Endothelial cell of umbilical vein (primary cell): ENCODE measurements around the gene HDAC8. TPM values are rescaled to one million over a fixed set of nuclear protein-coding genes. Genes with fewer than 3 reads are reported as not detected.

Experiments used
- BruUV-seq: library from RNA; stranded (reverse); fragments of 400-500 nt; replicated peaks from 2 replicates; lab custom pipeline; 2021; lab: Mats Ljungman, UMichigan
- CTCF ChIA-PET: fragments of 300-600, 350-600 bp; sonication (Branson Sonifier 250); formaldehyde crosslinking; loops from one replicate; lab custom pipeline; 2021; ENCODE audit warnings: antibody characterized with exemption, inconsistent platforms; lab: Charles Lee
- POLR2A ChIA-PET: fragments of 300-600, 350-600 bp; sonication (Branson Sonifier 250); formaldehyde crosslinking; loops from one replicate; lab custom pipeline; 2021; ENCODE audit warnings: antibody characterized with exemption, inconsistent platforms; lab: Charles Lee
- DNase-seq: peaks from one replicate; pipeline ENCODE4 v3.0.0-alpha.2; 2011; ENCODE audit warnings: low read depth, low spot score
- FAIRE-seq: peaks from 2 replicates; lab custom pipeline; 2011; peaks lifted over from hg19 to GRCh38; lab: Jason Lieb, UNC
- H2AFZ ChIP-seq: 2 replicates; pipeline ENCODE4 v1.6.0; 2012; ENCODE audit warnings: low read depth, low read length, control low read depth, inconsistent platforms
- H3K27ac ChIP-seq: 2 replicates; pipeline ENCODE4 v1.5.1; 2011; ENCODE audit warnings: low read depth, mild to moderate bottlenecking, control low read depth, low read length, moderate library complexity; ENCODE audit not compliant: insufficient read depth
- H3K27me3 ChIP-seq, 2 experiments: 2 replicates each; pipeline versions ENCODE4 v1.6.0 to v1.6.1; 2011; ENCODE audit warnings: low read length in 2 of 2, mixed read lengths in 1 of 2; ENCODE audit not compliant: control insufficient read depth in 2 of 2, insufficient read depth in 2 of 2
- H3K36me3 ChIP-seq, 2 experiments: 2 replicates in 1 of 2; 3 replicates in 1 of 2; pipeline ENCODE4 v1.5.1; 2011; ENCODE audit warnings: low read length in 2 of 2, mild to moderate bottlenecking in 1 of 2, moderate library complexity in 1 of 2; ENCODE audit not compliant: control insufficient read depth in 2 of 2, insufficient read depth in 2 of 2; ENCODE audit errors: extremely low read depth in 1 of 2
- H3K4me1 ChIP-seq: 3 replicates; pipeline ENCODE4 v1.5.1; 2011; ENCODE audit warnings: mild to moderate bottlenecking, low read length; ENCODE audit not compliant: control insufficient read depth, insufficient read depth; ENCODE audit errors: extremely low read depth
- H3K4me2 ChIP-seq: 2 replicates; pipeline ENCODE4 v1.6.1; 2011; ENCODE audit warnings: low read length, control low read depth, mixed read lengths; ENCODE audit not compliant: insufficient read depth
- H3K4me3 ChIP-seq, 3 experiments: fragments of 200-600 bp in 1 of 3; sonication (generic), shearing (Covaris generic) in 1 of 3; replicated peaks in 1 of 3; 2 replicates each; pipeline ENCODE4 v1.5.1; 2011 to 2016; ENCODE audit warnings: control low read depth in 3 of 3, low read length in 3 of 3, mild to moderate bottlenecking in 2 of 3, inconsistent platforms in 1 of 3, low read depth in 1 of 3, moderate library complexity in 1 of 3; ENCODE audit not compliant: insufficient read depth in 1 of 3
- H3K79me2 ChIP-seq: 2 replicates; pipeline ENCODE4 v1.6.0; 2012; ENCODE audit warnings: low read length, inconsistent platforms; ENCODE audit not compliant: control insufficient read depth, insufficient read depth
- H3K9ac ChIP-seq: replicated peaks from 2 replicates; pipeline ENCODE3; 2011; ENCODE audit warnings: low read length, control low read depth; ENCODE audit not compliant: insufficient read depth; ENCODE audit errors: extremely low read depth
- H3K9me1 ChIP-seq: replicated peaks from 3 replicates; pipeline ENCODE4 v1.6.0; 2011; ENCODE audit warnings: mild to moderate bottlenecking, low read length; ENCODE audit not compliant: control insufficient read depth, insufficient read depth; ENCODE audit errors: extremely low read depth
- H3K9me3 ChIP-seq: replicated peaks from 2 replicates; pipeline ENCODE4 v1.5.1; 2012; ENCODE audit warnings: low read length, inconsistent platforms; ENCODE audit not compliant: control insufficient read depth, insufficient read depth
- H4K20me1 ChIP-seq: replicated peaks from 2 replicates; pipeline ENCODE3; 2011; ENCODE audit warnings: mild to moderate bottlenecking, low read length; ENCODE audit not compliant: control insufficient read depth, insufficient read depth; ENCODE audit errors: extremely low read depth
- CTCF ChIP-seq, 2 donors: IDR thresholded peaks; 1 replicate in 1 of 2; 2 replicates in 1 of 2; pipeline ENCODE4 v1.5.1; 2011; ENCODE audit warnings: low read length in 2 of 2, mild to moderate bottlenecking in 2 of 2, moderate library complexity in 2 of 2, control low read depth in 1 of 2, inconsistent platforms in 1 of 2, low read depth in 1 of 2; ENCODE audit not compliant: insufficient read depth in 1 of 2; ENCODE audit errors: extremely low read depth in 1 of 2
- EZH2 ChIP-seq: IDR thresholded peaks from 2 replicates; pipeline ENCODE4 v1.6.1; 2012; ENCODE audit warnings: borderline replicate concordance, low read depth, mild to moderate bottlenecking, moderate library complexity, low read length, inconsistent platforms; ENCODE audit not compliant: severe bottlenecking
- FOS ChIP-seq: IDR thresholded peaks from 2 replicates; pipeline ENCODE4 v1.6.1; 2011; ENCODE audit warnings: mild to moderate bottlenecking, low read length, moderate library complexity, borderline replicate concordance; ENCODE audit not compliant: insufficient read depth
- GATA2 ChIP-seq: IDR thresholded peaks from 2 replicates; pipeline ENCODE4 v1.7.0; 2011; ENCODE audit warnings: low read depth, mild to moderate bottlenecking, moderate library complexity, mixed read lengths, low read length; ENCODE audit not compliant: insufficient read length, insufficient read depth
- JUN ChIP-seq: IDR thresholded peaks from 2 replicates; pipeline ENCODE4 v1.6.1; 2011; ENCODE audit warnings: borderline replicate concordance, low read depth; ENCODE audit not compliant: insufficient read length, insufficient read depth
- MAX ChIP-seq: IDR thresholded peaks from 2 replicates; pipeline ENCODE4 v1.6.1; 2011; ENCODE audit not compliant: insufficient read depth, insufficient read length
- MYC ChIP-seq: IDR thresholded peaks from one replicate; pipeline ENCODE4 v1.6.1; 2011; ENCODE audit warnings: mild to moderate bottlenecking, low read depth, low read length
- POLR2A ChIP-seq: IDR thresholded peaks from 2 replicates; pipeline ENCODE4 v1.6.1; 2012; ENCODE audit warnings: low read depth, mild to moderate bottlenecking, control low read depth, low read length
- POLR2AphosphoS5 ChIP-seq: IDR thresholded peaks from 2 replicates; pipeline ENCODE4 v1.6.1; 2012; ENCODE audit warnings: low read depth, mild to moderate bottlenecking, control low read depth, low read length, moderate library complexity; ENCODE audit not compliant: insufficient read depth
- dilution Hi-C: fragments of 300-500 bp; cut with MboI; formaldehyde crosslinking; loops from one replicate; pipeline ENCODE4 v1.15.0; 2019; ENCODE audit warnings: low sequenced_read_pairs; ENCODE audit not compliant: extremely low pct_ligation_motif_present
- intact Hi-C: fragments of 100-400 bp; cut with micrococcal nuclease; formaldehyde crosslinking; loops from one replicate; pipeline ENCODE4 v1.10.0; 2022
- polyA plus RNA-seq, 4 experiments: library from polyadenylated mRNA; depleted of rRNA in 3 of 4; stranded (reverse) in 3 of 4; unstranded in 1 of 4; fragments of >200 nt; gene quantifications; 2 replicates each; pipeline versions ENCODE4 v1.2.1 to v1.2.3, GENCODE V29; 2011 to 2012; ENCODE audit warnings: missing spikeins in 1 of 4
- total RNA-seq: library from RNA; stranded (reverse); gene quantifications from 2 replicates; pipeline ENCODE4 v1.2.3, GENCODE V29; 2021

The HDAC8 gene
- total and polyA plus RNA-seq, 2 donors (not counting 3 experiments of a cell fraction or from before 2014, with no cell fraction given): 17.6 to 37.2 TPM

- no peak for TF ChIP-seq JUN
- TF ChIP-seq GATA2: no peak
- no peak for TF ChIP-seq MAX
- TF ChIP-seq MYC: no peak
- TF ChIP-seq POLR2A: no peak
- no peak for TF ChIP-seq CTCF (IDR thresholded peaks at IDR 0.05; ENCODE audit: extremely low read depth in 1 of 2, insufficient read depth in 1 of 2, low read depth in 1 of 2, low read length in 2 of 2)
- no peak for TF ChIP-seq EZH2
- TF ChIP-seq FOS: no peak
- no peak for TF ChIP-seq POLR2AphosphoS5
- H2AFZ ChIP-seq: no peak overlapping the region
- no peaks in the 10 kb centered on the region for H4K20me1 ChIP-seq
- H3K36me3 ChIP-seq: no peaks in the 10 kb centered on the region
- no peaks in the 10 kb centered on the region for H3K9me3 ChIP-seq
- intact Hi-C loops (no loop called here), dilution Hi-C loops (no loop called here)
- H3K27me3 ChIP-seq: no peaks in the 10 kb centered on the region
- DNase-seq: no peak
- H3K4me3 ChIP-seq: no peak overlapping the region
- H3K4me1 ChIP-seq: no peaks in the 10 kb centered on the region
- H3K27ac ChIP-seq: no peak overlapping the region
- no peak overlapping the region for H3K4me2 ChIP-seq
- no peak for FAIRE-seq
- no peak overlapping the region for H3K9ac ChIP-seq
- POLR2A ChIA-PET: no interaction called here
- CTCF ChIA-PET: no interaction called here
- no peaks in the 10 kb centered on the region for H3K79me2 ChIP-seq
- no TSS peak for BruUV-seq
- no peaks in the 10 kb centered on the region for H3K9me1 ChIP-seq
Measured at GRCh38 chrX:72470117-72470516, 102.5 kb downstream of the HDAC8 start.
